Stimulated activated CD4-positive, alpha-beta T cell treated with anti-CD3 and anti-CD28 coated beads, Interleukin-12 subunit alpha, Interleukin-12 subunit beta, amount 100 ng/mL, for 24 hours (primary cell): ENCODE measurements around the gene SAMD9.
"Not testable (repeated sequence)": the region's sequence is repeated elsewhere in the genome, so short reads cannot be mapped to it uniquely, and the experiment has no call there.

Experiments used
- DNase-seq, 2 experiments: peaks; one replicate each; pipeline ENCODE4 v3.0.0-alpha.2; 2020; ENCODE audit warnings: low read depth in 2 of 2

Gene SAMD9

DNA sequence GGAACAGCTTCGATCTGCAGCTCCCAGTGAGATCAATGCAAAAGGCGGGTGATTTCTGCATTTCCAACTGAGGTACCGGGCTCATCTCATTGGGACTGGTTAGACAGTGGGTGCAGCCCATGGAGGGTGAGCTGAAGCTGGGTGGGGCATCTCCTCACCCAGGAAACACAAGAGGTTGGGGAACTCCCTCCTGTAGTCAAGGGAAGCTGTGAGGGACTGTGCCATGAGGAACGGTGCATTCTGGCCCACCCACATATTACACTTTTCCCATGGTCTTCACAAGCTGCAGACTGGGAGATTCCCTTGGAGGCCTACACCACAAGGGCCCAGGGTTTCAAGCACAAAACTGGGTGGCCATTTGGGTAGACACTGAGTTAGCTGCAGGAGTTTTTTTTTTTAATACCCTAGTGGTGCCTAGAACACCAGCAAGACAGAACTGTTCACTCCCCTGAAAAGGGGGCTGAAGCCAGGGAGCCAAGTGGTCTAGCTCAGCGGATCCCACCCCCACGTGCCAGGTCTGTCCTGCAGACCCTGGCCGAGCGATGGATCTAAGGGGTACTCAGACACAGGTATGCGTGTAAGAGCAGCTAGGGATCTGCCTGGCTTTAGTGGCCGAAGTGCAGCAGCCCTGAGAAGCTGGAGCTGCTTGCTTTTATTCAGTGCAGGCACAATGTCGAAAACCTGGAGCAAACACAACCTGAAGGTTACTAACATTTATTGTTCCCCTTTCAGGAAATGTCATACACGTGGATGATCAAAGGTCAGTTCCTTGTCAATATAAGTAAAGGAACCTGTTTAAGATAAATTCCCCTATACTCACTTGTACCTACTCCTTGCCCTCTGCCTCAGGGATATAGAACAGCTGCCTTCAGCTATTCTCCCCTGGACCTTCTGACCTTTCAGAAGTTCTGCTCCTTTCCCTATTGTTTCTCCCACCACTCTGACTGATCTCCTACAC is 3.1 kb upstream of the SAMD9 start:
- DNase-seq: no peak

DNA sequence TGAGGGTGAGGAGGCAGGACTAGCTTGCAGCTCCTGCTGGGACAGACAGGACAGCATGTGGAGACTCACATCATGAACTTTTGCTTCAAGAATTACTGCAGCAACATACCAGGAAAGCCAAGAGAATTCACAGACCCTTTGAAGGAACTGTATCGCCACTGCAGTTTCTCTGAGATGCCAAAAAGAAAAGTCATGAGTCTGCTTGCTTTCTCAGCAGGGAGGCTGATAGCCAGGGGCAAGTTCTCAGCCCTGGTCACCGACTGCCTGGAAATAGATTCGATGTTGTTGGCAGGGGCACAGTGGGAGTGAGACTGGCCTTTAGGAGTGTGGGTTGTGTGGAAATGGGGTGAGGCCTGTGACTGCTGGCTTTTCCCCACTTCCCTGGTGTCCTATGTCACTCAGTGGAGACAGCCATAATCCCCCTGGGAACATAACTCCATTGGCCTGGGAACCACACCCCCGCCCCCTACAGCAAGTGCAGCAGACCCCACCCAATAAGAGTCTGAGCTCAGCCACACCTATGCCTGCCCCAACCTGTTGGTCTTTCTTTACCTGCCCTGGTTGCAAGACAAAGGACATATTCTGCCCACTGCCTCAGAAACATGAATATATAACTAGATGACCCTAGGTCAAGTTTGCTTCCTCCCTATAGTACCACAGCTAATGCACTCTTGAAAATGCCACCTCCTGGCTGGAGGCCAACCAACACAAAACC is 1.6 kb upstream of the SAMD9 start:
- DNase-seq: no peak

DNA sequence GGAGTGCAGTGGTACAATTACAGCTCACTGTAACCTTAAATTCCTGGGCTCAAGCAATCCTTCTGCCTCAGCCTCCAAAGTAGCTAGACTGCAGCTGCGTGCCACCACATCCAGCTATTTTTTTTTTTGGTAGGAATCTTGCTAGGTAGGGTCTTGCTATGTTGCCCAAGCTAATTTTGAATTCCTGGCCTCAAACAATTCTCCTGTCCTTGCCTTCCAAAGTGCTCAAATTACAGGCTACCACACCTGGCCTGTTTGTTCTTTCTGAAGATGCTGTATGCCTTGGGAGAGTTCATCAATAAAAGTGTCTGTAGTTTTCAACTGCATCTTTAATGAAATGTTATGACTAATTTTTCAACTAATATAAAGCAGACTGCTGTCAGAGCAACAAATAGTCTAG is 452 bp downstream of the SAMD9 start:
- DNase-seq: no peak

DNA sequence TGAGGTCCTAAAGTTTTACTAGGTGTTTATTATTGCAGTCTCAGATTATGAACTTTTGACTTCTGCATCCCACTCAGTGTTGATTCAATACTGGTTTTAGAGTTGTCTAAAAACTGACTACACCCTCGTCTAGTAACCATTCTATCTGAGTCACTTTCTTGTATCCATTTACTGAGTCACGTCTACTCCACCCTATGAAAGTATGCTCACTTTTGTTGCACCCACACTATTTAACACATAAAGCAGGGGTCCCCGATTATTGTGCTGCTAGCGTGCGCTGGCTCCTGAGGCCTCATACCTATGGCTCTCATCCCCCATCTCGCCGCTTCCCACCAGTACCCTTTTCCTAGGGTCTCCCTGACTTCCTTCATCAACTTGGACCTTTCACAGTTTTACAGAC is 2.0 kb downstream of the SAMD9 start:
- DNase-seq: no peak

DNA sequence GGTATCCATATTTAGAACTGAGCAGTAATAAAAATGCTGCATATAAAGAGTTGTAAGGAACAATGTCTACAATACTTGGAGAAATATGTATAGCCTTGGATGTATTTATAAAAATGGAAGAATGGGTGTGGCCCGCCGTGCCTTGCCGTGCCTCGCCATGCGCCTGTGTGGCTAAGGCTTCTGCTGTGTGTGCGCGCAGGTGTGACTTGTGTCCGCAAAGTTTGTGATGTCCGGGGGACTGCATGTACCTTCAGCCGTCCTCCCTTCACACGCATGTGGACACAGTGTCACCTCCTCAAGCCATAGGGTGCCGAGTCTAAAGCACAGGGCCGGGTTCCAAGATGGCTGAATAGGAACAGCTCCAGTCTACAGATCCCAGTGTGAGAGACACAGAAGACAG is 9.8 kb downstream of the SAMD9 start:
- DNase-seq: no peak

DNA sequence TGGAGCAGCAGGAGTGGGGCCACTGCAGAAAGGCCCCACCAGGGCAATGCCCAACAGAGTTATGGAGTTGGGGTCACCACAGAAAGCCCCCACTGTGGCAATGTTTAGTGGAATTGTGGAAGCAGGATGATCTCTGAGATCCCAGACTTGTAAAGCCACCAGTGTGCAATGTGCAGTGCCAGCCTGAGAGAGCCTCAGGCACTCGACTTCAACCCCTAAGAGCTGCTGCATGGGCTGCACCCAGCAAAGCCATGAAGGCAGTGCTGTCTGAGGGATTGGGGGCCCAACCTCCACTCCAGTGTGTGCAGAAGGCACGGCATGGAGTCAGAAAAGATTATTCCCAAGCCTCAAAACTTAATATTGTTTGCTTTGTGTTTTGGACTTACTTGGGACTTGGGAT is 20.4 kb downstream of the SAMD9 start:
- DNase-seq: no peak

DNA sequence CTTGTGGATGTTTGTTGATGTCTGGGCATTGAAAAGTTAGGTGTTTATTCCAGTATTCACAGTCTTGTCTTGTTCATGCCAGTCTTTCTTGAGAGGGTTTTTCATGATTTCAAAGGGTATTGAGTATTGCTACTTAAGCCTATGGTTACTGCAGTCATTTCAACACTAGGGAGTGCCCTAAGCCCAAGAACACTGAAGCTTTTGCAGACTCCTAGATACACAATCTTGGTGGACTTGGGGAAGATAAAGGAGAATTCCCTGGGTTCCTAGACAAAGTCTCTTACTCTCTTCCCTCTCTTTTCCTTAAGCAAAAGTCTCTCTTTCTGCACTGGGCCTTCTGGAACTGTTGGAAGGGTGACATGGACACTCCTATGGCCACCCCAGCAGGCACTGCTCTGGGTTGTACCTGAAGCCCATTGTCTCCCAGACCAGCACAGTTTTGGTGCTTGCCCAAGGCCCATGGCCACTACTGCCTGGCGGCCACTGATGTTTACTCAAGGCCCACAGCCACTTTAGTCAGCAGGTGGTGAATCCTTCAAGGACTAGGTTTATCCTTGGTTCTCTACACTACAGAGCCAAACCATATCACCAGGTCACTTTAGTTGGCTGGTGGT is 24.9 kb downstream of the SAMD9 start:
- DNase-seq: no peak

DNA sequence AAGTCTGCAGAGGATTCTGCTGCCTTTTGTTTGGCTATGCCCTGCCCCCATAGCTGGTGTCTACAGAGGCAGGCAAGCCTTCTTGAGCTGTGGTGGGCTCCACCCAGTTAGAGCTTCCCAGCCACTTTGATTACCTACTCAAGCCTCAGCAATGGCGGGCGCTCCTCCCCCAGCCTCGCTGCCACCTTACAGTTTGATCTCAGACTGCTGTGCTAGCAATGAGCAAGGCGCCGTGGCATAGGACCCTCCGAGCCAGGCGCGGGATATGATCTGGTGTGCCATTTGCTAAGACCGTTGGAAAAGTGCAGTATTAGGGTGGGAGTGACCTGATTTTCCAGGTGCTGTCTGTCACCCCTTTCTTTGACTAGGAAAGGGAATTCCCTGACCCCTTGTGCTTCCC is 44.4 kb downstream of the SAMD9 start:
- DNase-seq: not testable (repeated sequence)

DNA sequence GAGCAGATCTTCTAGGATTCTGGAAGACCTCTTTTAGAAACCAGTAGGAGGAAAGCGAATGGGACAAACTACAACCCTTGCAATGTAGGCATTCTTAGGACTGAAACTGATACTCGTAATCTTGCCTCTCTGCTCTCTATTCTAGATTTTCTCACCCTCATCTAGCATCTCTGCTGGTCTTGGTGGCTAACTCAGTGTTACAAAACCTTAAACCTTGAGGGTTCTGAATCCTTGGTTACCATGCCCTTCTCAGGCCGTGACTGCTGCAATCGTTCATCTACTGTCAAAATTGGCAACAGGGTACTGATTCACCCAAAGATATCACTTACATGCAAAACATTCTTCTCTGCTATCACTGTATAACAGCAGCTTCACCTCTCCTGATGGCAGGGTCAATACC is 55.2 kb downstream of the SAMD9 start:
- no peak for DNase-seq

DNA sequence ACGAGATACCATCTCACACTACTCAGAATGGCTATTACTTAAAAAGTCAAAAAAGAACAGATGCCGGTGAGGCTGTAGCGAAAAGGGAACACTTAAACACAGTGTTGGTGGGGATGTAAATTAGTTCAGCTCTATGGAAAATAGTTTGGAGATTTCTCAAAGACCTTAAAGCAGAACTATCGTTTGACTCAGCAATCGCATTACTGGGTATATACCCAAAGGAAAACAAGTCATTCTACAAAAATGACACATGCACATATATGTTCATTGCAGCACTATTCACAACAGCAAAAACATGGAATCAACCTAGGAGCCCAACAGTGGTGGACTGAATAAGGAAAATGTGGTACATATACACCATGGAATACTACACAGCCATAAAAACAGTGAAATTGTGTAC is 56.9 kb downstream of the SAMD9 start:
- DNase-seq: no peak

DNA sequence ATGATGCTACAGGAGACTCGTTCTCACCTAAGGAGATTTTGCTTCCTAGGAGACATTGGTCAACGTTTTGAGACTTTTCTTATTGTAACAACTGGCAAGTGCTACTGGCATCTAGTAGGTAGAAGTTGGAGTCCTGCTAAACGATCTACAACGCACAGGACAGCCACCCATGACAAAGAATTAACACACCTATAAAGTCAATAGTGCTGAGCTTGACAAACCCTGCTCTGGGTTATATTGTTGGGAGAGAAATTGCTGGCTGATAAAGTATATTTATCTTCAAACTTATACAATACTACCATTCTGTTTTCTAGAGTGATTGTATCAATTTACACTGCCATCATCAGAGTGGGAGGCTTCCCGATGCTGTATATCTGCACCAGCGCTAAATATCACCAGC is 57.8 kb downstream of the SAMD9 start:
- no peak for DNase-seq

DNA sequence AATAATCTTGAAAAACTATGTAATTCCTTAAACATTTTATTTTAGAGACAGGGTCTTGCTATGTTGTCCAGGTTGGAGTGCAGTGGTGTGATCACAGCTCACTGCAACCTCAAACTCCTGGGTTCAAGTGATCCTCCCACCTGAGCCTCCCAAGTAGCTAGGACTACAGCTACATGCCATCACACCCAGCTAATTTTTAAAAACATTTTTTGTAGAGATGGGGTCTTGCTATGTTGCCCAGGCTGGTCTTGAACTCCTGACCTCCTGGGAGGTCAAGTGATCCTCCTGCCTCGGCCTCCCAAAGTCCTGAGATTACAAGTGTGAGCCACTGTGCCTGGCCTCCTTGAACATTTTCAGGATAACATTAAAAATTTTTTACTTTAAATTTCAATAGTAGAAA is 61.2 kb downstream of the SAMD9 start:
- DNase-seq: not testable (repeated sequence)

DNA sequence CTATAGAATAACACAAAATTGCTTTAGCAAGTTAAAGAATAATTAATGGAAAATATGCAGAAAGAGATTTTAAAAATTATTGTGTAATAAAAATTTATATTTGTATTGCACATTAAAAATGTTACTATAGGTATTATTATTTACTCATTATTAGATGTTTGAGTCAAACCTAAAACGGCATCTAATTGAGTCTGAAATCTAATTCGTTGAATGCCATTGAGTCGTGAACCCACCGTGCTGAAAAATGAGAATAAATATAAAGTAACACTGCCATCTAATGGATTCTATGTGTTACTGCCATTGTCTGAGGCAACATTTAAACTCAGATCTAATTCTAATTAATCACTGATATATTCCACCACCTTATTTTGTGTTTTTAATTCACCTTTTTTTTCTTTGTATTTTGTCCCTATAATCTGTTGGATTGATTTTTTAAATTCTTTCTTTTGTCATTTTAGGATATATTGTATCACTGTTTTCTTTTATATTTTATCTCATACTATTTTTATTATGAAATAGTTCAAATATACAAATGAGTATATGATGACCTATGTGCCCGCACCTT is 62.2 kb downstream of the SAMD9 start:
- no peak for DNase-seq

DNA sequence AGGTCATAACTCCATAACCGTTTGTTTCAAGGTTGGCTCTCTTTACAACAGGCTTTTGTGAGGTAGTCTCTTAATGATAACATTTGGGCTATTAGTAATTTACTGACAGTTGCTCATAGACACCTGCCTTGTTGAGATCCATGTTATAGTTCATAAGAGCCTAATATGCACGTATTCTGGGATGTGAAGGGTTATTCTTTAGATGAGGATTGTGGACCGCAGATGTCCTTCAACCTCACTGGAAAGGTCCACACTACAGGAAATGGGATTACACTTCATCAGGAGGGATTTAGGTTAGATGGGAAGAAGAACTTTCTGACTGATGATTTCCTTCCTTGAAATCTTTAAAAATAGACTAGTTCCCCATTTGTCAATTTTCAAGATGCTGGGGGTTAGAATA is 62.8 kb downstream of the SAMD9 start:
- DNase-seq: no peak

DNA sequence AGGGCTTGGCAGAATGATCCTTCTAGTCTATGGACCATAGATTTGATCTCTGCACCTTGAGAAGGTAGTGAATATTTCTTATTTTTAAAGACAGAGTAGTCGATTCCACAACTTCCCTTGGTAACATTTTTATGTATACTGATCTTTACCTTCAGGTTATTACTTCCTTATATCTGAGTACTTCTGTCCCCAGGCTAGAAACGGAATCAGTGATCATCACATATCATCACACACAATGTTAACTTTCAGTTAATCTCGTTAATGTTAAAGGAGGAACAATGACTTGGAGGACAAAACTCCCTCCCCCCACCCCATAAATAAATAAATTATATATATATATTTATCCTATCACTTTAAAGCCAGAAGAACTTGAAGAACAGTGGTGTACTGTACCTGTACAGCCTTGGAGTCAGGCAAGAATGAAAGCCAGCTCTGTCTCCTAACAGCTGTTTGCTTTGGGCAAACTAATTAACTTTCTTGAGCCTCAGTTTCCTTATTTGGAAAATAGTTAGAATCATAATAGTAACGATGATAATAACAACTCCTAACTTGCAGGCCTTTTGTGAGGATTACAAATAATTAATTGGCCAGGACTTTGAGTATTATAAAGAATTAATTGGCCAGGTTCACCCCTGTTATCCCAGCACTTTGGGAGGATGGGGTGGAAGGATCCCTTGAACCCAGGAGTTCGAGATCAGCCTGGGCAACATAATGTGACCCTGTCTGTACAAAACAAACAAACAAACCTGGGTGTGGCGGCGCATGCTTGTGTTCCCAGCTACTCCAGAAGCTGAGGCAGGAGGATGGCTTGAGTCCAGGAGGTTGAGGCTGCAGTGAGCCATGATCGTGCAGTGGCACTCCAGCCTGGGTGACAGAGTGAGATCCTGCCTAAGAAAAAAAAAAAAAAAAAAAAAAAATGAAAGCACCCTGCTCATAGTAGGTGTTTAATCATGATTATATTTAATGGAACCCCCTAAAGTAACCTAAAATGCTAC is 63.5 kb downstream of the SAMD9 start:
- DNase-seq: no peak

DNA sequence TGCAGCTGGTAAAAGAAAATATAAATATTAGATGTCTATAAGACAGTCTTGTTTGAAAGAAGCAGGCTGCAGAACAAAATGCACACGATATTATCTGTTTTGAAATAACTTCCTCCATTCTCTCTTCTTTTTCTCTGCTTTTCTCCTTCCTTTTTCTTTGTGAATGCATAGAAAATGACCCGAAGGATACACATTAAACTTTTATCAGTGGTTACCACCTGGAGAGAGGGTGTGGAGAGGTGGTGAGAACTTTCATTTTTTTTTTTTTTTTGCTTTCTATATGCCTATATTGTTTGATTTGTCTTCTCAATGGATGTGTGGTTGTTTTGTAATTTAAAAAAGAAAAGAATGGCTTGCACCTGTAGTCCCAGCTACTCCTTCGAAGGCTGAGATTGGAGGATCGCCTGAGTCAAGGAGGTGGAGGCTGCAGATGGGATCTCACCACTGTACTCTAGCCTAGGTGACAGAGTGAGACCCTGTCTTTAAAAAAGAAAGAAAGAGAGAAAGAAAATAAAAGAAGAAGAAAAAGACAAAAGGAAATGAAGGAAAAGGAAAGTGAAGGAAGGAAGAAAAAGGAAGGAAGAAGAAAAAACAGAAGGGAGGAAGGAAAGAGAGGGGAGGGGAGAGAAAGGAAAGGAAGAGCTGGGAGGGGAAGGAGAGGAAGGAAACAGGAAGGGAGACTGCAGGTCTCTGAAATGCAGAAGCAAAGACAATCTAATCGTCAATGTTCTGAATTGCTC is 64.4 kb downstream of the SAMD9 start:
- no peak for DNase-seq

DNA sequence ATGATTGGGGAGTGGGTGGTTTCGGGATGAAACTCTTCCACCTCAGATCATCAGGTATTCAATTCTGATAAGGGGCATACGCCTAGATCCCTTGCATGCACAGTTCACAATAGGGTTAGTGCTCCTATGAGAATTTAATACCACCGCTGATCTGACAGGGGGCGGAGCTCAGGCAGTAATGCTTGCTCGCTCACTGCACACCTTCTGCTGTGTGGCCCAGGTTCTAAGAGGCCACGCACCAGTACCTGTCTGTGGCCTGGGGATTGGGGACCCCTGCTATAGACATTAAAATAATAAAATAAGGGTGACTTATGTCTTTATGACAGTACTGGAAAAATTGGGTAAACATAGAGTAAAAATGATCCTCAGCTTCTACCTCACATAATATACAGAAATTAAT is 66.1 kb downstream of the SAMD9 start:
- DNase-seq: no peak
